ENCODE measurements around the gene SH2B3. TPM values are rescaled to one million over a fixed set of nuclear protein-coding genes. Genes with fewer than 3 reads are reported as not detected.
A peak's percentile ranks its signal among the peaks of the same experiment; 100 is the strongest.
"Not testable (repeated sequence)": the region's sequence is repeated elsewhere in the genome, so short reads cannot be mapped to it uniquely, and the experiment has no call there.

Gene SH2B3
- 11.5 and 12.1 TPM in 2 replicates for total RNA-seq (2014; rRNA removed; shearing (Covaris generic))

DNA sequence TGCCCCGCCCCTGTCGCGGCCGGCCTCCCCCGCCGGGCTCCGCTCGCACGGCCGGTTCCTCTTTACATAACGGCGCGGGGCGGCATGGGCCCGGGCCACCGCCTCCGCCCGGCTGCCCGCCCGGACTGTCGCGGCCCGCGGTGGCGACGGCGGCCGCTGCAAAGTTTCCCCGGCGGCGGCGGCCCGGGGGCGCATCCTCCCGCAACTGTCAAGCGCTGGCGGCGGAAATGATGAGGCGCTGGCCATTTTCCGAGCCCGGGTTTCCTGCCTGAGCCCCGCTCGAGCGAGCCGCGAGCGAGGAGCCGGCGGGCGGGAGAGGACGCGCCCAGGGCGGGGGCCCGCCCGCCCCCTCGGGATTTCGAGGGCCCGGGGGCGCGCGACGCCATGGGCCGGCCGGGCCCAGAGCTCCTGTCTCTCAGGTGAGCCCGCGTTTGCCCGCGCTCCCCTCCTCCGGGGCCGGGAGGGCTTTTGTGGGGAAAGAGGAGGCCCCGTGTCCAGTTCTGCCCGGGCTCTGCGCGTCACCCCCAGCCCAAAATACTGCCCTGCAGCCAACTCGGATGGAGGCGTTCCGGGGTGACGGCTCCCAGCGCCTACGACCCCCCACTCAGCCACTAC is at the start of gene SH2B3:
Gene SH2B3 (plus strand): TSS at position 65 of the 615 bp plus-strand sequence. CDS start 12,223 bp downstream, outside the sequence.
- no peak for DNase-seq (ENCODE audit: low spot score)

DNA sequence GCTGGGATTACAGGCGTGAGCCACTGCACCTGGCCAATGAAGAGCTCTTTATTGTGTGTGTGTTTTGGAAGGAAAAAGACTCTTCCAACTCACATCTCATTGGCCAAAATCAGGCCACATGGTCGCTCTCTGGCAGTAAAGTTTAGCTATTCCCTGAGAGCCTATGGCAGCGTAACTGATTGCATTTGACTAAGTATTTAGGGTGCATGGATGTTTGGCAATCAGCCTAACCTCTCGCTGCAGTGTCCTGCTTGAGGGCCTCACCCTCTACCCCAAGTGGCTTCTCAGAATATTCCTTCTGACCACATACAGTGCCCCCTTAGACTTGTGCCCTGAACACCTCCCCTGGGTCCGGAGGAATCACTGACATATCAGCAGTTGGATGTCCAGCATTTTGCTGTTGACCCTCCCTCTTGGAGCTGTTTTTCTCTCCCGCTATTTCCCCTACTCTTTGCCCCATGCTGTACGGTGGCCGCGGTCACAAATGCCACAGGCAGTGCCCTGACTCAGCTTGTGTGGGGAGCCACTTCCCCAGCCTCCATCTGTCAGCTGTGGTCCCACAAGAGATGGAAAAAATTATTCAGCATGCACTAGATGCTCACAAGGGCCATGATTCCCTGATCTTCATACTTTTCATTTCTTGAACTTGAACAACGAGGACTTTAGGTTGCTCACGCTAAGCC is 46.4 kb upstream of the SH2B3 start:
- DNase-seq (ENCODE audit: low spot score): no peak

DNA sequence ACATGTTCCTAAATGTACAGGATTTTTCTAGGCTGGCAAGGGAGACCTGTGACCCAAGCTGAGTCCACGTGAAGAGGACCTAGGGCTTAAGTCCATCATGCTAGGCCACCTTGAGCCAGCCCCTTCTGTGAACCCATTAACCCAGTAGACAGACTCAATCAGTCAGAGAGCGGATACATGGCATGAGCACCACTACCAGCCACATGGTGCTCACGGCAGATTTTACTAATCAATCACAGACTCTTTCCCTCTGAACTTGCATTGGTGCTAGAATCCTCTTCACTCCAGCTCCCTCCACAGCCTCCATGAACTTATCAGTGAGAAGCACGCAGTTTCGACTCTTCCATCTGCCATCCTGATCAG is 45.8 kb upstream of the SH2B3 start:
- no peak for DNase-seq (ENCODE audit: low spot score)

DNA sequence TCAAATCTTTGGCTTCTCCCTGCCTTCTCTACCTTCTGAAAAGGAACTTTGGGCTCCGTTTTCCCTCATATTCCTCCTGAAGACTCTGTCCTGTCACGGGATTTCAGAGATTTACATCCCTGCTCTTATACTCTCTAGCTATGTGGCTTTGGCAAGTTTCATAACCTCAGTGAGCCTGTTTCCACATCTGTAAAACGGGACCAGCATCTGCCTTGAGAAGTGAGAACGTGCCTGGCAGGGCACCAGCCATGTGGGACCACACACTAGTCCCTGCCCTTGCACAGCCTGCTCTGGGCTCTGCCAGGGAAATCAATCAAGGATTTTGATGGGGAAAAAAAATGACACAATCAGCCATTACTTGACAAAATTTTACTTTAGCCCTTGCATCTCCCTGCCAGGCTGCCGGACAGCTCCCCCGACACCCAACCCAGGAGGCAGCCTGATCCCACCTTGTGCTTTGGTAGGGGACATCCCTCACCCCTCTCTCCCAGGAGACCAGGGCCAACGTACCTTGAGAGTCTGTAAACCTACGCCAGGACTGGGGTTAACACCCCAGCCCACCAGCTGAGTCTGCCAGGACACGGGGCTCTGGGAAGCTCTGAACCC is 45.3 kb upstream of the SH2B3 start:
- DNase-seq (ENCODE audit: low spot score): no peak

DNA sequence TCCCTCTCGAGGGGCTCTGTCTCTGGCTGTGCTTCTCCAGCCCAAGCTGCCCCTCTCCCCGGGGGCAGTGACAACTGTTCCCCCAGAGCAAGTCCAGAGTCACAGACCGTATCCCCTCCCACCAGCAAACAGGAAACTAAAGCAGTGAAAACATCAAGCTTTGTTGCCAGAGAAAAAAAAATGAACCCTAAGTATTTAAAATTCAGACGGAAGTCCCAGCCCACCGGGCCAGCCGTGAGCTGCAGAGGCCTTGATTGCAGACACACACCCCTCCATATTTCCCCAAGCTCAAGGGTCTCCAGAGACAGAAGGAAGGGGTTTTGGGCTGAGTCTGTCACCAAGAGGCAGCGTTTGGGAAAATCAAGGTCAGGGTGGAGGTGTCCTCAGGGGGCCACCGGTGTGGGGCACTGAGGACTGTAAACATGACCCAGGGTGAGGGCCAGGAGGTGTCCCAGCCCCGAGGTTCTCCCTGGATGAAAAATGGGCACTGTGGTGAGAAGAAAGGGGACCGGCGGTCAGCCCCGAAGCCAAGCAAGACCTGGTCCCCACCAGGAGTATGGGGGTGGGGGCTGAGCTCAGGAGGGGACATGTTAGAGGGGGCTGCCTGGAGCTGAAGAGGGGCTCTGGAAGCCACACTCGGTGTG is 44.5 kb upstream of the SH2B3 start:
- DNase-seq (ENCODE audit: low spot score): no peak

DNA sequence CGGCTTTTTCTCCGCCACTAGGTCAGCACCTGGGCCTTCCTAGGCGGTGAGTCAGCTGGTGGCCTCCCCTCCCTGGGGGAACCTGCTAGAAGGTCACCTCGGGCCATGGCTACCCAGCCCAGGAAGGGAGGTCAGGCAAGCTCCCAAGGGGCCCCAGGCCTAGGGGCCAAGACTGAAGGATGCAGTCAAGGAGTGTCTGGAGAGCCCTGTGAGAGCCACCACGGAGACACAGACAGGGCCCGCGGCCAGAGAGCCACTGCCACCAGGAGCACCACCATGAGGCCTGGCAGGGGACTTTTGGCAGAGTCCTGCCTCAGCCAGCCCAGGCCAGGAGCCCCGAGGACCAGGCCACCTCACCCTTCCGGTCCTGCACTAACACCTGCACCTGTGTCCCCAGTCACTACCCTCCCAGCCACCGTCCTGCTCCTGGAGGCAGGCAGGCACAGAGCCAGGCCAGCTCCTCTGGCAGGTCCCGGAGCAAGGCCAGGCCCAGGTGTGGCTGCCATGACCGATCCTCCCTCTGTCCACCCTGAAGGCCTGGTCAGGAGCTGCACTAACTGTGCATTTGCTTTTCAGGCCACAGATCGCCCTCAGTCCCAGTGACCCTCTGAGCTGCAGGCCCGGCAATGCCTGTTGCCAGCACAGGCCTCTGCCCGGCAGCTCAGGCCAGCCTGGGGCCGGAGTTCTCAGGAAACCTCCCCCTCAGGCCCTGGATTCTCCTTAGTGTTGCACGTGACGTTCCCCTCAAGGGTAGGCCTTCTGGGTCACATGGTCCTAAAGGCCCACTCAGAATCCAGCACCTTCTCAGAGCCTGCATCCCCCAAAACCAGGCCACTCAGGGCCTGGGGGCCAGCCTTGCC is 43.8 kb upstream of the SH2B3 start:
- DNase-seq (ENCODE audit: low spot score): no peak

DNA sequence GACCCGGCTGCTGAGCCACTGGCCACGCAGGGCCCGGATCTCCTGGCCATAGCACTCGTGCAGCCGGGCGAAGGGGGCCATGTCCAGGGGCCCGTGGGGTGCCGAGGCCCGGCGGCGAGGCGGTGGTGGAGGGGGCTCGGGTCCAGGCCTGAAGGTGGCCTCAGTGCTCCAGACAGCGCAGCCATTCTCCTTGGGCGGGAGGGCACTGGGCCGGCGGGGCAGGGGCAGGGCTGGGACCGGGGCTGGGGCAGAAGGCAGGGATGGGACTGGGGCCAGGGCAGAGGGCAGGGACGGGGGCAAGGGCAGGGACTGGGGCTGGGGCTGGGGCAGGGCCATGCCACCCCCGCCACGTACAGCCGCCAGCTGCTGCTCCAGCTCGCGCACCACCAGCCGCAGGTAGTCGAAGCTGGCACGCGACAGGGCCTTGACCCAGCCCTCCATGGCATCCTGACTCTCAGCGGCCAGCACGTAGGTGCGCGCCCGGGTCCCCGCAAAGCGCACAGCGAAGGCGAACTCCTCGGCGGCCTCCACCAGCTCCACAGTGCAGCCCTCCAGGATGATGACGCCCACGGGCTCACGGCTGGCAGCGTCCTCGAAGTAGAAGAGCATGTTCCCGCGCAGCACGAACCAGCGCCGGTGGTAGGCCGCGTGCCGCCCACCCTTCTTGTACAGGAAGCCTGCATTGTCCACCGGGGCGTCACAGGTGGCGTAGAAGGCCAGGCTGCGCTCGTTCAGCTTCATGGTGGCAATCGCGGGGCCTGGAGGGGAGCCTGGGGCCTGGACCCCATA is 42.8 kb upstream of the SH2B3 start:
- no peak for DNase-seq (ENCODE audit: low spot score)

DNA sequence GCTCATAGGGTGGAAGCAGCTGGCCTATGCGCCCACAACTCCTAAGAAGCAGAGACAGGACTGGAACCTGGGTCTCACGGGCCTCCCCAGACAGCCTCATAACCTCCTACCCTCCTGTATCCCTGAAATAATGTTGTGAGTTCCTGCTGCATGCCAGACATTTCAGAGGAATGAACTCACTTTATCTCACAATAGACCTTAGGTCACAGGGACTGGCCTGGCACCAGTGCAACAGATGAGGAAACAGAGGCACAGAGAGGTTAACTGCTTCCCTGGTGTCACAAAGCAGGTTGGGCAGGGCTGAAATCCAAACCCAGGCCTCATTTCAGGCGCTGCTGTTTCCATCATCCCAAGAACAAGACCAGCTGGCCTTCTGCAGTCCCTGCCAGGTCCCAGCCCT is 42.1 kb upstream of the SH2B3 start:
- DNase-seq (ENCODE audit: low spot score): no peak

DNA sequence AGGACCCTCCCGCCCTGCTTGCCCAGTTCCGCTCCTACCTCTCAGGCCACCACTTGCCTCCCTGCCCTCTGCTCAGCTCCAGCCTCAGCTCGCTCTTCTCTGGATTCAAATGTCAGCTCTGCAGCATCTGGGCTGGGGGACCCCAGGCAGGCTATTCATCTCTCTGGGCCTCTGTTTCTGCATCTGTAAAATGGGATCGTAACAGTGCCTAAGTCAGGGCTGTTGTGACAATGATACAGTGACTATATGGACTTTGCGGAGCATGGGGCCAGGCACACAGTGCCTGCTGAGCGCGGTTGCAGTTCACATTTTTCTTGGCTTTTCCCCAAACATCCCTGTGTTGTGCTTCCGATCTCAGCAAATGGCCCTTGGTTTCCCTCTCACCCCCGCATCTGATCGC is 39.6 kb upstream of the SH2B3 start:
- DNase-seq (ENCODE audit: low spot score): no peak

DNA sequence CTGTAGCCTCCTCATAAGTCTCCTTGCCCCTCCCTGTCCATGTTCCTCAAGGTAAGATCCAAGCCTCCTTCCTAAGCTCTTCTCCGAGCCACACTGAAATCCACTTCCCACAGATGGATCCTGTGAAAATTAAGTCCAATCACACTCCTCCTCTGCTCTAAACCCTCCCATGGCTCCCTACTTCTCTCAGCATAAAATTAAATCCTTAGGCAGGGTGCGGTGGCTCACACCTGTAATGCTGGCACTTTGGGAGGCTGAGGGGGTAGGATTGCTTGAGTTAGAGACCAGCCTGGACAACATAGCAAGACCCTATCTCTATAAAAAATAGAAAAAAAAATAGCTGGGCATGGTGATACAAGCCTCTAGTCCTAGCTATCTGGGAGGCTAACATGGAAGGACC is 39.1 kb upstream of the SH2B3 start:
- no peak for DNase-seq (ENCODE audit: low spot score)

DNA sequence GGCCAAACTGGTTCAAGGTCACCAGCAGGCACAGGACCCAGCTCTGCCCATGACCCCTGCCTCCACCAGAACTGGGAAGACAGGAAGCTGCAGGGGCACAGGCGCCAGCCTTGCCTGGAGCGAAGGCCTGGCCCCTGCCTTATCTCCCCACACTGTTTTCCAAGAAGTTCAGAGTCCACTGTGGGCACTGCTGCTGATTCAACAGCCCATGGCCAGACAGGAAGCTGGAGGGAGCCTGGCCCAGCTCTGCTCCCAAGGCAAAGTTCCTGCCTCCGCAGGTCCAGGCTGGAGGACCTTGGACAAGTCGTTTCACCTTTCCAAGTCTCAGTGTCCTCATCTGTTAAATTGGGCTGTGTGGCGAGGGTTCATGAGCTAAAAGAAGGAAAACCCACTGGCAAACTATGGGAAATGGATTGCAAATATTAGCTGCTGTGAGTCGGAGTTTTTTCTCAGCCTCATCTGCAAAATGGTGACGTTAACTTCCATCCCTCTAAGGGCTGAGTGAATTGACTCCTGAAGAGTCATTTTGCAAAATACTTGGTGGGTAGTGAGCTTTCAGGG is 38.0 kb upstream of the SH2B3 start:
- no peak for DNase-seq (ENCODE audit: low spot score)

DNA sequence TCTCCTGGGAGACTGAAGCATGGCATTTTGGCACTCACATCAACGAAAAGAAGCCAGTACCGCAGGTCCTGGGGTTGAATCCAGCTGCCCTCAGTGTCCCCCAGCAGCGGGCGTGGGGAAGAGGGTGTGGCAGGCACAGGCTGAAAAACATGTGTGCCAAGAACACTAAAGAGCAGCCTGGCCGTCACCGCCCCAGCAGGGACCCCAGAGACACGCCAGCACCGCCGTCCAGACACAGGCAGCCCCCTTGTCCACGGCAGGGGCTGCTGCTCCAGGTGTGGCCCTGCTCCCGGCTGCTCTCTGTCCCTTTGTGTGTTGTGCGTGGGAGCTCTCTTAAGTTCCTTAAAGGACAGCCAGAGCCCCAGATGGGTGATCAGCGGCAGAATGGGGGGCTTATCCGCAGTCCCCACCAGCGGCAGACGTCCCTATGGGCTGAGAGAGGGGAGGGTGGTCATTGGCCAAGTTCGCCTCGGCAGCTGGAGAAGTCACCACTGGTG is 37.4 kb upstream of the SH2B3 start:
- no peak for DNase-seq (ENCODE audit: low spot score)

DNA sequence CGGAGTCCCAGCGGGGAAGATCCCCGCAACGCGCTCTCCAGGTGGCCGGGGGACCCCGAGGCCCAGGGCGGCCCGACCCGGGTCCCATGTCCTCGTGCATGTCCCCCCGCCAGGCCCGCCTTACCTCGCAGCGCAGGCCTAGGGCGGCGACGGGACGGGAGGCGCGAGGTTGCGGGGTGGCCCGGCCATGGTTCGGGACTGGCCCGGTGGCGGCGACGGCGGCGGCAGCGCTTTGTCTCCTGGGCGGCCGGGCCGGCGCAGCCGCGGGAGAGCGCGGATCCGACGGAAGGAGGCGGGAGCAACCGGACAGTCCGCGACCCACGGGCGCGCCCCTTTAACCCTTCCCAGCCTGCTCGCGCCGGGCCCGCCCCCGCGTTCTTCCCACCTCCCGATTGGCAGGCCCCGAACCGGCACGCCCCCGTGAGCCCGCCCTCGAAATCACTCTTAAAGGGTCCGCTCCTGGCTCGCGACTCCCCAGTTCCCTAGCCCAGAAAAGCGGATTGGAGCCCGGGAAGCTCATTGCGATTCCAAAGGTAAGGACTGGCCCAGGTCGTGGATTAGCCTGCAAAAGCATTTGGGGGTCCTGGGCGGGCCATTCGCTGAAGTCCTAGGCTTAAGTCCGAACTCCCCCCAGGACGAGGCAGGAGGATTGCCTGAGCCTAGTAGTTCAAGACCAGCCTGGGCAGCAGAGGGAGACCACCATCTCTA is 36.8 kb upstream of the SH2B3 start, which contains the start of gene PHETA1:
Gene PHETA1 (minus strand): TSS at position 308 of the 708 bp plus-strand sequence. CDS start 5,668 bp downstream, outside the sequence.
- DNase-seq (ENCODE audit: low spot score): peak; percentile 73

DNA sequence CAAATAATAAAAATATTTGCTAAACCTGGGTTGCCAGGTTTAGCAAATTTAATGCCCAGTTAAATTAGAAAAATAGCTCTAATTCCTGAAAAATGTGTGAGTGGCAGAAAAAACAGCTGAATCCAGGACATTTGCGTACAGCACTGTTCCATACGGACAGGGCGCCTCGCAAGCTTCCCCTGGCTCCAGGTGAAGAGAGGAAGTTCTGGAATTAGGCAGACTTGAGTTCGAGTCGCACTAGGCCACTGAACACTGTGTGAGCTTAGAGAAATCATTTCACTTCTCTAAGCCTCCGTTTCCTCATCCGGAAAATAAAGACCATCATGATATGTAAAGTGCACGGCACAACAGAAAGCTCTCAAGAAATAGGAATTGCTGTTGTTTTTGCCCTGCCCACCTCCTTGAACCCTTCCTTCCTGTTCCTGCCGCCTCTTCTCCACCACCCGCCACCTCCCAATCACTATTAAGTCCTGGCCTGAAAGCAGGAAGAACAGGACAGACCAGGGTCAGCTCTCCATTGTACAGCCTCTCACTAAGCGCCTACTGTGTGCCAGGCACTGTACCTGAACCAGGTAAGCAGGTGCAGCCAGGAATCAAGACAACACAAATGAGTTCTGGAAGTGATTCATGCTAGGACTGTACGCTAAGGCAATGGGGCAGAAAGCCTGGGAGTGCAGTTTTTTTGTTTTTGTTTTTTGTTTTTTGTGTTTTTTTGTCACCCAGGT is 36.1 kb upstream of the SH2B3 start:
- no peak for DNase-seq (ENCODE audit: low spot score)

DNA sequence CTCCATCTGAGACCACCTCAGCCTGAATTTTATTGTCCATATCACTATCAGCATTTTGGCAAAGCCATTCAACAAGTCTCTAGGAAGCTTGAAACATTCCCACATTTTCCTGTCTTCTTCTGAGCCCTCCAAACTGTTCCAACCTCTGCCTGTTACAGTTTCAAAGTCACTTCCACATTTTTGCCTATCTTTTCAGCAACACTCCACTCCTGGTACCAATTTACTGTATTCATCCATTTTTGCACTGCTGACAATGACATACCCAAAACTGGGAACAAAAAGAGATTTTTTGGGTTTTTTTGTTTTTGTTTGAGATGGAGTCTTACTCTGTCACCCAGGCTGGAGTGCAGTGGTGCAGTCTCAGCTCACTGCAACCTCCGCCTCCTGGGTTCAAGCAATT is 32.5 kb upstream of the SH2B3 start:
- DNase-seq (ENCODE audit: low spot score): not testable (repeated sequence)

DNA sequence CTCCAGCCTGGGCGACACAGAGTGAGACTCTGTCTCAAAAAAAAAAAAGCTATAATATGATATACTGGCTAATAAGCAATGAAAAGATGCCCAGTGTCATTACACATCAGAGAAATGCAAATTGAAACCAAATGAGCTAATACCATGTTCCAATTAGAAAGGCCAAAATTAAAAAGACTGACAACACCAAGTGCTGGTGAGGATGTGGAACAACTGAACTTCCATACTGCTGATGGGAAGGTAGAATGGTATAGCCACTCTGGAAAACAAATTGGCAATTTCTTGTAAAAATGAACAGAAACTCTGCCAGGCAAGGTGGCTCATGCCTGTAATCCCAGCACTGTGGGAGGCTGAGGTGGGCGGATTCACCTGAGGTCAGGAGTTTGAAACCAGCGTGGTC is 28.3 kb upstream of the SH2B3 start:
- no peak for DNase-seq (ENCODE audit: low spot score)

DNA sequence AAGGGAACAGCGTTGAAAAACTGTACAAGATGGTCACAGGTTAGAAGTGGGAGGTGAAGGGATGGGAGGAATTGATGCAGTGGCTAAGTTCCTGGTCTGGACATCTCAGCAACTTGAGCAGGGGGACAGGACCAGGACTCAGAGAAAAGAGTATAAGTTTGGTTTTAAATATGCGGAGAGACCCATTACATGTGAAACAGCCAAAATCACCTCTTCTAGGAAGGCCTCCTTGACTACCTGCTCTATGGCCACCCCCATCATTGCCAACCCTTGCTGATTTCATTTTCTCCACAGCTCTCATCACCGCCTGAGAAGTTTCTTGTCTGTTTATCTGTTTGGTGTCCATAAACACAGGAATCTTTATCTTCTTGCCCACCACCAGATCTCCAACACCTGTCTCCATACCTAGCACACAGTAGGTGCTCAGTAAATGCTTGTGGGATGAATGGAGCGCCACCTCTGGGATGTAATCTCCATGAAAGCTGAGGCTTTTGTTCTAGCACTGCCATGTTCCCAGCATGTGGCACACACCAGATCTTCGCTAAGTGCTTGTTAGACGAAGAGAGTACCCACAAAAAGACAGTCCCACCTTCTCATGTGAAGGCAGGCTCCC is 25.7 kb upstream of the SH2B3 start:
- DNase-seq (ENCODE audit: low spot score): no peak

DNA sequence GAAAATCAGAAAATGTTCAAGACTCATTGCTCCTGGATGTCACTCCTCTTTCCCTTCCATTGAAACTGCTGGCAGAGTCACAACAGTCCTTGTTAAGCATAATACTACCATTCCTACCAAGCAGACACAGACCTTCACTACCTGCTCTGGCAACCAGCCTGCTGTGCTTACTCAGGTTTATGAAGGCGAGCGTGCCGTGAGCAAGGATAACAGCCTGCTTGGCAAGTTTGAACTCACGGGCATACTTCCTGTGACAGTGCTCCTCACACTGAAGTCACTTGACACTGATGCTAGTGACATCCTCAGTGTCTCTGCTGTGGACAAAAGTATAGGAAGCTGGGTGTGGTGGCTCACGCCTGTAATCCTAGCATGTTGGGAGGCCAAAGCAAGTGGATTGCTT is 21.1 kb upstream of the SH2B3 start:
- DNase-seq (ENCODE audit: low spot score): no peak

DNA sequence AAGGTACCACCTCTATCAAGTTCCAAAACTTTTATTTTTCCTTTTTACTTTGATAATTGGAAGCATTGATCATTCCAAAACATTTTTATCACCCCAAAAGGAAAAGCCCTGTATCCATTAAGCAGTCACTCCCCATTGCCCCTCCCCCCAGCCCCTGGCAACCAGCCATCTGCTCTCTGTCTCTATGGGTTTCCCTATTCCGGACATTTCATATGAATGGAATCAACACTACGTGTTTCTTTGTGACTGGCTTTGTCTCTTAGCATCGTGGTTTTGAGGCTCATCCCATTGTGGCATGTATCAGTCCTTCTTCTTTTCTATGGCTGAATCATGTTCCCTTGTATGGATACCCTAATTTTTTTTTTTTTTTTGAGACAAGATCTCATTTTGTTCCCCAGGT is 18.8 kb upstream of the SH2B3 start:
- DNase-seq (ENCODE audit: low spot score): no peak

All from H4 (cell line).